ENCODE results near the gene GART. TPM values are rescaled to one million over a fixed set of nuclear protein-coding genes. Genes with fewer than 3 reads are reported as not detected.

GART gene
- total RNA-seq, 6 experiments from 2014 or later = 23.0 to 93.5 (median 39.3) TPM

DNA sequence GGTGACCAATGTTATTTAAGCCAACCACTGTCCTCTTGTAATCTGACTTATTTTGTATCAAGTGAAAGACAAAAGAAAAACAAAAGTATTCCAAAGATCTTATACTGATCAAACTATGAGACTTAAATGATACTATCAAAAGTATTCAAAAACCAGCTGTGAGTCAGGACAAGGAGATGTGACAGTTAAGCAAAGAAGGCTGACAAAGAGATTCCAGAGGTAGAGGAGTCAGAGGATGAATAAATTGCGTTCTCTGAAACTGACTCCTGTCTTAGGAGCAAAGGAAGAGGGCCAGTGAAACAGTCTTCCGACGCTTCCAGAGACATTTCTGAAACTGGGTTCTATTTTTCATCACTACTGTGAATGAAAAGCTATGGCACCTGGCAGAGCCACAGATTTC, 83.1 kb downstream of the GART start:
- WGBS (ENCODE audit: insufficient coverage, low coverage, low lambda C conversion rate, missing lambda C conversion rate) = 97% methylated on average over 3 of the region's 3 CpGs

DNA sequence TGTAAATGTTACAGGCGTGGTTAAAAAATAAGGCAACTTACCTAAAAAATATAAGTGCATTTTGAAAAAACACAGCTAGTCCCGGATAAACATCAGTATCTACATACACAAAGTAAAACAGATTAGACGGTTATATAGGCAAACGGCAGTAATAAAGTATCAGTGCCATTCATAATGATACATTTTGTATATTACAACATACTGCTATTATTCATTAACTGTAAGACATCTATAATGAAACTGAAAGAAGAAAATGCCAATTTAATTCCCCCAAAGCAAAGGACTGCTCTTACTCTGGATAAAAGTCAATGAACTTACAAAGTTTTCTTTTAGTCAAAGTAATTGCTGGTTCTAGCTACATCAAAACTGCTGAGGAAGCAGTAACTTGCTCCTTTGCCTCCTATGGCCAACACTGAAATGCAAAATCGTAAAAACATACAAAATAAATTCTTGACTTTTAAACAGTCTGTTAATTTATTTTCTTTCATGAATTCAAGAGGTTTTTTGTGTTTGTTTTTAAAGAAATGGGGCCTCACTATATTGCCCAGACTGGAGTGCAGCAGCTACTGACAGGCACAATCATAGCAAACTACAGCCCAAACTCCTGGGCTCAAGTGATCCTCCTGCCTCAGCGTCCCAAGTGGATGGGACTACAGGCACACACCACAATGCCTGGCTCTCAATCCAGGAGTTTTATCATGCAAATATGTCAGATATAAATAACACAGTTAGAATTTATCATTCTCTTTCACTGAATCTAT, 86.1 kb downstream of the GART start:
- H3K9me3 ChIP-seq = no peaks in the 10 kb centered on the region
- no peak for TF ChIP-seq POLR2A (IDR thresholded peaks at IDR 0.05)
- TF ChIP-seq, protein P1, sequence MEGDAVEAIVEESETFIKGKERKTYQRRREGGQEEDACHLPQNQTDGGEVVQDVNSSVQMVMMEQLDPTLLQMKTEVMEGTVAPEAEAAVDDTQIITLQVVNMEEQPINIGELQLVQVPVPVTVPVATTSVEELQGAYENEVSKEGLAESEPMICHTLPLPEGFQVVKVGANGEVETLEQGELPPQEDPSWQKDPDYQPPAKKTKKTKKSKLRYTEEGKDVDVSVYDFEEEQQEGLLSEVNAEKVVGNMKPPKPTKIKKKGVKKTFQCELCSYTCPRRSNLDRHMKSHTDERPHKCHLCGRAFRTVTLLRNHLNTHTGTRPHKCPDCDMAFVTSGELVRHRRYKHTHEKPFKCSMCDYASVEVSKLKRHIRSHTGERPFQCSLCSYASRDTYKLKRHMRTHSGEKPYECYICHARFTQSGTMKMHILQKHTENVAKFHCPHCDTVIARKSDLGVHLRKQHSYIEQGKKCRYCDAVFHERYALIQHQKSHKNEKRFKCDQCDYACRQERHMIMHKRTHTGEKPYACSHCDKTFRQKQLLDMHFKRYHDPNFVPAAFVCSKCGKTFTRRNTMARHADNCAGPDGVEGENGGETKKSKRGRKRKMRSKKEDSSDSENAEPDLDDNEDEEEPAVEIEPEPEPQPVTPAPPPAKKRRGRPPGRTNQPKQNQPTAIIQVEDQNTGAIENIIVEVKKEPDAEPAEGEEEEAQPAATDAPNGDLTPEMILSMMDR (IDR thresholded peaks at IDR 0.05) = no peak
- WGBS (ENCODE audit: insufficient coverage, low coverage, low lambda C conversion rate, missing lambda C conversion rate) = 53% methylated on average over 6 of the region's 6 CpGs

More for the DNA sequence above, 83.1 kb downstream of the GART start:
- no peaks in the 10 kb centered on the region for H3K9me3 ChIP-seq
- H3K27ac ChIP-seq = no peak overlapping the region
- no peaks in the 10 kb centered on the region for H3K27me3 ChIP-seq
- H3K4me3 ChIP-seq = no peak overlapping the region
- TF ChIP-seq, protein P1 (IDR thresholded peaks at IDR 0.05) = no peak
- no peak for TF ChIP-seq POLR2A (IDR thresholded peaks at IDR 0.05)
- peak in 1 of 3 donors; percentile 1 for DNase-seq
- H3K4me1 ChIP-seq = peaks cover 0 to 25% (median 10%) of the 10 kb centered on the region in 4 donors
- no peak for ATAC-seq
- intact Hi-C loops (cut with DNase I) = no loop called here
- peaks cover 0 to 44% (median 4%) of the 10 kb centered on the region in 4 donors for H3K36me3 ChIP-seq

More for the DNA sequence above, 86.1 kb downstream of the GART start:
- peaks cover 0 to 17% (median 3%) of the 10 kb centered on the region in 4 donors for H3K4me1 ChIP-seq
- intact Hi-C loops (cut with DNase I) = no loop called here
- DNase-seq (peak in 1 of 3 donors; percentile 25), ATAC-seq (peak in 2 of 4 donors; percentile 31 to 50)
- H3K4me3 ChIP-seq = no peak overlapping the region
- H3K27me3 ChIP-seq = no peaks in the 10 kb centered on the region
- H3K27ac ChIP-seq = no peak overlapping the region
- H3K36me3 ChIP-seq = peaks cover 0 to 44% (median 4%) of the 10 kb centered on the region in 4 donors

Other genes with a start within 250 kb of the GART start
- 10 to 100 TPM; 31.6 to 68.2 (median 48.6) TPM for gene IFNAR1, start 217.1 kb downstream of the GART start, total RNA-seq
- 10 to 100 TPM; 16.0 to 39.1 (median 27.8) TPM for gene IFNGR2, start 138.7 kb downstream of the GART start, total RNA-seq
- gene TMEM50B, start 62.1 kb downstream of the GART start, total RNA-seq = 10 to 100 TPM; 13.0 to 35.4 (median 20.2) TPM
- gene DNAJC28, start 50.4 kb downstream of the GART start, total RNA-seq = 1 to 10 TPM; 1.7 to 2.7 (median 1.9) TPM
- gene SON, start 921 bp upstream of the GART start, total RNA-seq = 100 to 1,000 TPM in 4 of 6 experiments, 10 to 100 TPM in 2; 86.7 to 212 (median 113) TPM
- gene DONSON, start 46.6 kb upstream of the GART start, total RNA-seq = 10 to 100 TPM in 2 of 6 experiments, 1 to 10 TPM in 4; 6.0 to 13.7 (median 8.4) TPM
- gene CRYZL1, start 99.6 kb upstream of the GART start, total RNA-seq = 10 to 100 TPM in 4 of 6 experiments, 1 to 10 TPM in 2; 9.7 to 16.3 (median 13.2) TPM
- 10 to 100 TPM; 27.8 to 63.1 (median 33.8) TPM for gene ITSN1, start 100.4 kb upstream of the GART start, total RNA-seq